H9 (cell line): ENCODE results near the gene TSPAN13. TPM values are rescaled to one million over a fixed set of nuclear protein-coding genes. Genes with fewer than 3 reads are reported as not detected.

Source experiments
- DNase-seq: peaks from one replicate; pipeline ENCODE4 v3.0.0-alpha.2; 2017
- H2AFZ ChIP-seq: one replicate; pipeline ENCODE4 v1.6.1; 2013; ENCODE audit warnings: mild to moderate bottlenecking, low read length, control low read depth, moderate library complexity
- H2AK5ac ChIP-seq: 2 replicates; pipeline ENCODE4 v1.6.1; 2013; ENCODE audit warnings: low read length, control low read depth, mixed read lengths; ENCODE audit not compliant: insufficient read length
- H2BK120ac ChIP-seq: one replicate; pipeline ENCODE4 v1.6.1; 2013; ENCODE audit warnings: low read depth, mild to moderate bottlenecking, low read length, control low read depth, inconsistent platforms; ENCODE audit not compliant: poor library complexity, severe bottlenecking
- H2BK12ac ChIP-seq: 2 replicates; pipeline ENCODE4 v1.6.1; 2013; ENCODE audit warnings: low read length, control low read depth, mixed read lengths, low read depth; ENCODE audit not compliant: insufficient read length
- H2BK15ac ChIP-seq: 2 replicates; pipeline ENCODE4 v1.6.1; 2013; ENCODE audit warnings: low read depth, low read length, control low read depth
- H2BK20ac ChIP-seq: one replicate; pipeline ENCODE4 v1.6.1; 2013; ENCODE audit warnings: low read depth, mild to moderate bottlenecking, low read length, control low read depth, inconsistent platforms; ENCODE audit not compliant: poor library complexity, severe bottlenecking
- H2BK5ac ChIP-seq: 2 replicates; pipeline ENCODE4 v1.6.1; 2013; ENCODE audit warnings: low read length, control low read depth, mixed read lengths; ENCODE audit not compliant: insufficient read length
- H3K14ac ChIP-seq: 2 replicates; pipeline ENCODE4 v1.6.1; 2013; ENCODE audit warnings: low read length, control low read depth; ENCODE audit not compliant: insufficient read depth
- H3K18ac ChIP-seq: 2 replicates; pipeline ENCODE4 v1.6.1; 2013; ENCODE audit warnings: low read depth, mild to moderate bottlenecking, mixed read lengths, low read length, control low read depth; ENCODE audit not compliant: insufficient read length
- H3K23ac ChIP-seq: 2 replicates; pipeline ENCODE4 v1.6.1; 2013; ENCODE audit warnings: low read length, control low read depth, mixed read lengths, low read depth; ENCODE audit not compliant: insufficient read length
- H3K23me2 ChIP-seq: 2 replicates; pipeline ENCODE4 v1.6.1; 2013; ENCODE audit warnings: low read depth, mild to moderate bottlenecking, mixed read lengths, low read length, control low read depth; ENCODE audit not compliant: insufficient read length, poor library complexity, severe bottlenecking
- H3K27ac ChIP-seq: 2 replicates; pipeline ENCODE4 v1.5.1; 2013; ENCODE audit warnings: low read length, control low read depth, mixed read lengths, low read depth; ENCODE audit not compliant: insufficient read length
- H3K27me3 ChIP-seq: 2 replicates; pipeline ENCODE4 v1.6.1; 2013; ENCODE audit warnings: low read length, control low read depth, inconsistent platforms; ENCODE audit not compliant: insufficient read depth
- H3K4ac ChIP-seq: 2 replicates; pipeline ENCODE4 v1.6.1; 2013; ENCODE audit warnings: low read depth, mild to moderate bottlenecking, control low read depth, inconsistent platforms, low read length, moderate library complexity
- H3K4me1 ChIP-seq: 2 replicates; pipeline ENCODE4 v1.6.1; 2013; ENCODE audit warnings: low read length, control low read depth, inconsistent platforms; ENCODE audit not compliant: insufficient read depth
- H3K4me2 ChIP-seq: 2 replicates; pipeline ENCODE4 v1.6.1; 2013; ENCODE audit warnings: low read length, control low read depth, mixed read lengths; ENCODE audit not compliant: insufficient read length, insufficient read depth
- H3K56ac ChIP-seq: 2 replicates; pipeline ENCODE4 v1.6.1; 2013; ENCODE audit warnings: low read depth, mild to moderate bottlenecking, mixed read lengths, low read length, control low read depth; ENCODE audit not compliant: insufficient read length
- H3K79me1 ChIP-seq: 2 replicates; pipeline ENCODE4 v1.6.1; 2013; ENCODE audit warnings: low read depth, mild to moderate bottlenecking, moderate library complexity, low read length, control low read depth, inconsistent platforms; ENCODE audit not compliant: insufficient read depth, poor library complexity, severe bottlenecking
- H3K79me2 ChIP-seq: 2 replicates; pipeline ENCODE4 v1.6.1; 2013; ENCODE audit warnings: low read length, control low read depth, inconsistent platforms; ENCODE audit not compliant: insufficient read depth
- H3K9ac ChIP-seq: 2 replicates; pipeline ENCODE4 v1.6.1; 2013; ENCODE audit warnings: low read length, control low read depth, mixed read lengths; ENCODE audit not compliant: insufficient read length; ENCODE audit errors: extremely low read depth
- H3K9me3 ChIP-seq: one replicate; pipeline ENCODE4 v1.6.1; 2013; ENCODE audit warnings: low read depth, low read length, inconsistent platforms; ENCODE audit not compliant: control insufficient read depth
- H3T11ph ChIP-seq: one replicate; pipeline ENCODE4 v1.6.1; 2013; ENCODE audit warnings: mild to moderate bottlenecking, low read length, control low read depth, inconsistent platforms
- H4K20me1 ChIP-seq: one replicate; pipeline ENCODE4 v1.6.1; 2013; ENCODE audit not compliant: control insufficient read depth, insufficient read length, insufficient read depth
- H4K5ac ChIP-seq: 2 replicates; pipeline ENCODE4 v1.6.1; 2013; ENCODE audit warnings: low read depth, mild to moderate bottlenecking, mixed read lengths, low read length, control low read depth; ENCODE audit not compliant: insufficient read length
- H4K8ac ChIP-seq: replicated peaks from 2 replicates; pipeline ENCODE4 v1.6.1; 2013; ENCODE audit warnings: low read length, control low read depth, mixed read lengths, low read depth; ENCODE audit not compliant: insufficient read length
- H4K91ac ChIP-seq: 2 replicates; pipeline ENCODE4 v1.6.1; 2013; ENCODE audit warnings: low read depth, mild to moderate bottlenecking, moderate library complexity, mixed read lengths, low read length, control low read depth; ENCODE audit not compliant: insufficient read length
- H3K27ac Mint-ChIP-seq, 3 experiments: 2 replicates in 2 of 3; 3 replicates in 1 of 3; pipeline ENCODE4 v1.8.0; 2020 to 2021; ENCODE audit warnings: mixed read lengths in 3 of 3, mild to moderate bottlenecking in 1 of 3, moderate library complexity in 1 of 3
- H3K27me3 Mint-ChIP-seq: 2 replicates; pipeline ENCODE4 v1.8.0; 2021; ENCODE audit warnings: low read depth, mild to moderate bottlenecking, moderate library complexity, mixed read lengths
- H3K36me3 Mint-ChIP-seq, 3 experiments: 2 replicates in 2 of 3; 3 replicates in 1 of 3; pipeline ENCODE4 v1.8.0; 2020 to 2021; ENCODE audit warnings: low read depth in 3 of 3, mixed read lengths in 3 of 3; ENCODE audit not compliant: insufficient read depth in 1 of 3
- H3K4me1 Mint-ChIP-seq, 2 experiments: 2 replicates each; pipeline ENCODE4 v1.8.0; 2020; ENCODE audit warnings: mixed read lengths in 2 of 2
- H3K4me3 Mint-ChIP-seq, 2 experiments: 2 replicates in 1 of 2; 3 replicates in 1 of 2; pipeline ENCODE4 v1.8.0; 2020 to 2021; ENCODE audit warnings: mild to moderate bottlenecking in 2 of 2, mixed read lengths in 2 of 2, moderate library complexity in 1 of 2
- H3K9me3 Mint-ChIP-seq, 2 experiments: 2 replicates in 1 of 2; 3 replicates in 1 of 2; pipeline ENCODE4 v1.8.0; 2020; ENCODE audit warnings: mild to moderate bottlenecking in 2 of 2, mixed read lengths in 2 of 2, moderate library complexity in 1 of 2
- WGBS: extraction: QIAGEN DNeasy Blood & Tissue Kit; methylation state at CpG from one replicate; pipeline ENCODE4 v1.1.7; 2013; ENCODE audit warnings: missing lambda C conversion rate, low lambda C conversion rate, mixed read lengths; ENCODE audit not compliant: insufficient read length; ENCODE audit errors: extremely low coverage; 5-methylcytosine and 5-hydroxymethylcytosine counted together
- total RNA-seq: library from RNA; stranded (reverse); gene quantifications from 2 replicates; pipeline ENCODE4 v1.2.1, GENCODE V29; 2021
- TF ChIP-seq, protein P1 (sequence below): fragments of 200-600 bp; sonication (generic); conservative IDR thresholded peaks from 3 replicates; pipeline ENCODE4 v1.8.0; 2021; ENCODE audit warnings: antibody characterized with exemption, mild to moderate bottlenecking

The TSPAN13 gene
- total RNA-seq, 1 experiment from 2014 or later = 18.7 TPM

DNA sequence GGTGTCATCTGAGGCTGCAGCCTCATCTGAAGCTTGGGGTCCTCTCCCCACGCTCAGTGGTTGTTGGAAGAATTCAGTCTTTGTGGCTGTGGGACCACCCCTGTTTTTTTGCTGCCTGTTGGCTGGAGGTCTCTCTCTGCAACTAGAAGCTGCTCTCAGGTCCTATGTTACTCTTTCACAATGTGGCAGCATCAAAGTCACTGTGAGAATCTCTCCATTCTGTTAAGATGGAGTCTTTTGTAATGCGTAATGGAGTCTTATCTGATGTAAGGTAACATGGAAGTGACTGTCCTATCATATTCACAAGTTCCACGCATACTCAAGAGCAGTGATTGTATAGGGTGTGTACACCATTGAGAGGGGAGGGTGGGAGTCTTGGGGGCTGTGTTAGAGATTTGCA, 24.9 kb downstream of the TSPAN13 start:
- Histone ChIP-seq H2AK5ac (no peak overlapping the region), H3K4me1 (no peaks in the 10 kb centered on the region; the same call in 1 of the 2 replicates), H3K79me1 (no peaks in the 10 kb centered on the region), H4K20me1 (no peaks in the 10 kb centered on the region), H3K27ac (no peak overlapping the region), H2BK5ac (no peak overlapping the region), H3K14ac (0 out of 2 replicates have a peak overlapping the region, but pooled peaks have one; percentile 78), H2BK15ac (no peak overlapping the region), H3K18ac (no peak overlapping the region), H2BK20ac (no peak overlapping the region), H2BK120ac (no peak overlapping the region), H3K23me2 (no peaks in the 10 kb centered on the region), H3K4ac (no peak overlapping the region), H3K79me2 (no peaks in the 10 kb centered on the region), H2AFZ (no peak overlapping the region), H3T11ph (no peak overlapping the region), H3K9ac (no peak overlapping the region), H4K5ac (no peak overlapping the region), H2BK12ac (no peak overlapping the region), H3K56ac (no peak overlapping the region), H4K91ac (no peak overlapping the region), H3K27me3 (no peaks in the 10 kb centered on the region), H4K8ac (no peak overlapping the region), H3K4me2 (no peak overlapping the region), H3K23ac (no peak overlapping the region), H3K9me3 (no peaks in the 10 kb centered on the region)
- DNase-seq = no peak
- peak overlapping the region in 2 of 3 experiments; percentile 59 to 65; a peak in 3 of 7 replicates for H3K27ac Mint-ChIP-seq
- no peaks in the 10 kb centered on the region for H3K9me3 Mint-ChIP-seq
- H3K4me3 Mint-ChIP-seq = no peak overlapping the region
- no peaks in the 10 kb centered on the region for H3K27me3 Mint-ChIP-seq
- H3K4me1 Mint-ChIP-seq = peaks cover 21 to 23% of the 10 kb centered on the region in 2 experiments
- TF ChIP-seq, protein P1, sequence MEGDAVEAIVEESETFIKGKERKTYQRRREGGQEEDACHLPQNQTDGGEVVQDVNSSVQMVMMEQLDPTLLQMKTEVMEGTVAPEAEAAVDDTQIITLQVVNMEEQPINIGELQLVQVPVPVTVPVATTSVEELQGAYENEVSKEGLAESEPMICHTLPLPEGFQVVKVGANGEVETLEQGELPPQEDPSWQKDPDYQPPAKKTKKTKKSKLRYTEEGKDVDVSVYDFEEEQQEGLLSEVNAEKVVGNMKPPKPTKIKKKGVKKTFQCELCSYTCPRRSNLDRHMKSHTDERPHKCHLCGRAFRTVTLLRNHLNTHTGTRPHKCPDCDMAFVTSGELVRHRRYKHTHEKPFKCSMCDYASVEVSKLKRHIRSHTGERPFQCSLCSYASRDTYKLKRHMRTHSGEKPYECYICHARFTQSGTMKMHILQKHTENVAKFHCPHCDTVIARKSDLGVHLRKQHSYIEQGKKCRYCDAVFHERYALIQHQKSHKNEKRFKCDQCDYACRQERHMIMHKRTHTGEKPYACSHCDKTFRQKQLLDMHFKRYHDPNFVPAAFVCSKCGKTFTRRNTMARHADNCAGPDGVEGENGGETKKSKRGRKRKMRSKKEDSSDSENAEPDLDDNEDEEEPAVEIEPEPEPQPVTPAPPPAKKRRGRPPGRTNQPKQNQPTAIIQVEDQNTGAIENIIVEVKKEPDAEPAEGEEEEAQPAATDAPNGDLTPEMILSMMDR = no peak
- peaks cover 0 to 2% (median 0%) of the 10 kb centered on the region in 3 experiments; a peak in 1 of 7 replicates for H3K36me3 Mint-ChIP-seq
- no CpG with 5 or more reads among the region's 3 CpGs for WGBS
